Muscle layer of duodenum (tissue), 2 donors: Measurements from ENCODE around the gene TTC24.

ENCODE experiments used
- H3K27ac ChIP-seq: one replicate; pipeline ENCODE4 v1.7.0; 2013; ENCODE audit warnings: mild to moderate bottlenecking, low read length
- H3K27me3 ChIP-seq: one replicate; pipeline ENCODE4 v1.7.0; 2013; ENCODE audit warnings: low read depth, mild to moderate bottlenecking, control low read depth, low read length
- H3K36me3 ChIP-seq, 2 donors: one replicate each; pipeline ENCODE4 v1.7.0; 2013; ENCODE audit warnings: low read length in 2 of 2, control low read depth in 1 of 2, mild to moderate bottlenecking in 1 of 2; ENCODE audit not compliant: insufficient read depth in 2 of 2, control insufficient read depth in 1 of 2
- H3K4me1 ChIP-seq, 2 donors: one replicate each; pipeline ENCODE4 v1.7.0; 2013; ENCODE audit warnings: low read length in 2 of 2, mild to moderate bottlenecking in 2 of 2, control low read depth in 1 of 2, moderate library complexity in 1 of 2; ENCODE audit not compliant: insufficient read depth in 2 of 2, control insufficient read depth in 1 of 2
- H3K4me3 ChIP-seq, 2 donors: one replicate each; pipeline ENCODE4 v1.7.0; 2013; ENCODE audit warnings: low read length in 2 of 2, low read depth in 1 of 2, mild to moderate bottlenecking in 1 of 2
- H3K9me3 ChIP-seq, 2 donors: one replicate each; pipeline ENCODE4 v1.7.0; 2013; ENCODE audit warnings: low read length in 2 of 2, control low read depth in 1 of 2, mild to moderate bottlenecking in 1 of 2; ENCODE audit not compliant: control insufficient read depth in 1 of 2
- donor health status: healthy.

Gene TTC24

DNA sequence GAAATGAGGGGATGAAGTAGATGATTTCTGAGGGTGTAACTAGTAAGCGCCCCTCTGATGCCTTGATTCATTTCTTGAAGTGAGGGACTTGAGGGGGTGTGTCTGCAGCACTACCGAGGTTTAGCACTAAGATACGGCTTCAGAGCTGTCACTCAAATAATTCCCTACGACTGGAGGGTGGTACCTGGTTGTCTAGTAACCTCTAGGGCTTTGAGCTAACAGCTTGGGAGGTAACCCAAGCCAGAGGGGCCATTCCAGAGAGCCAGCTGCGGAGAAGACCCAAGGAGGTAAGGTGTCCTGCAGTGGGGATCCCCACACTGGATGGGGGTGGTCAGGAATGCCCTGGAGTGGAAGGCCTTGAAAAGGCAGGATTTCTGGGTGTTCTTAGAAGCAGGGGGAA is at the start of gene TTC24:
Gene TTC24 (plus strand): TSS at position 252 of the 400 bp plus-strand sequence. CDS start 1,642 bp downstream, outside the sequence.
- no peak within 1 kb of the TSS for H3K27ac ChIP-seq
- H3K4me1 ChIP-seq, result no peaks in the 10 kb centered on the region
- H3K27me3 ChIP-seq, result no peaks in the 10 kb centered on the region
- no peaks in the 10 kb centered on the region for H3K36me3 ChIP-seq
- H3K4me3 ChIP-seq, result no peak within 1 kb of the TSS
- no peaks in the 10 kb centered on the region for H3K9me3 ChIP-seq

DNA sequence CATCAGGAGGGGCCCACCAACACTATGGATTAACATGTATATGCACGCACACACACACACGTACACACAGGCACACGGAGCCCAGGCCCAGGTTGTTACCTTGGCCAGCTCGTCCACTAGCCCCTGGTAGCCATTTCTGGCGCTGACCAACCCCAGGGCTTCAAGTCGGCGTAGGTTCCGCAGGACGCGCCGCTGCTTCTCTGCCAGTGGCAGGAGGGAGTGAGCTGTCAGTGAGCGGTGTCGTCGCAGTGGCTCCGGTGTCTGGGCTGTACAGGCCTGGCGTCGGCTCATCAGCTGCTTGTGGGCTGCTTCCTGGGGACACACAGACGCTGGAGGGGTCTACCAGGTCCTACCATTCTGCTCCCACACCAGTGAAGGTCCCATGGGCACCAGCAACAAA is 49.5 kb upstream of the TTC24 start:
- no peaks in the 10 kb centered on the region for H3K36me3 ChIP-seq
- H3K4me1 ChIP-seq, result peaks cover 0 to 7% of the 10 kb centered on the region in 2 donors
- H3K27ac ChIP-seq, result no peak overlapping the region
- no peak overlapping the region for H3K4me3 ChIP-seq
- H3K9me3 ChIP-seq, result no peaks in the 10 kb centered on the region
- H3K27me3 ChIP-seq, result no peaks in the 10 kb centered on the region

DNA sequence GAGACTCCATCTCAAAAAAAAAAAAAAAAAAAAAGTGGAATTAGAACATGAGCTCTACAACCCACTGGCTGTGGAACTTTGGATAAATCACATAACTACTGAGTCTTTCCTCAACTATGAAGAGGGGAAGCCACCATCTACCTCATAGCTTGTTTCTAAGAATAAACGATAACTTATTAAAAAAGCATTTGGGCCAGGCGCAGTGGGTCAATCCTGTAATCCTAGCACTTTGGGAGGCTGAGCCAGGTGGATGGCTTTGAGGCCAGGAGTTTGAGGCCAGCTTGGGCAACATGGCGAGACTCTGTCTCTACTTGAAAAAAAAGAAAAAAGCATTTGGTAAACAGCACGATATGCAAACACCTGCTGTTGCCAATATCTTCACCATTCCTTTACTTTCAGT is 47.1 kb upstream of the TTC24 start:
- Histone ChIP-seq H3K27ac (no peak overlapping the region), H3K36me3 (no peaks in the 10 kb centered on the region), H3K4me3 (no peak overlapping the region), H3K9me3 (no peaks in the 10 kb centered on the region), H3K27me3 (no peaks in the 10 kb centered on the region), H3K4me1 (no peaks in the 10 kb centered on the region)

DNA sequence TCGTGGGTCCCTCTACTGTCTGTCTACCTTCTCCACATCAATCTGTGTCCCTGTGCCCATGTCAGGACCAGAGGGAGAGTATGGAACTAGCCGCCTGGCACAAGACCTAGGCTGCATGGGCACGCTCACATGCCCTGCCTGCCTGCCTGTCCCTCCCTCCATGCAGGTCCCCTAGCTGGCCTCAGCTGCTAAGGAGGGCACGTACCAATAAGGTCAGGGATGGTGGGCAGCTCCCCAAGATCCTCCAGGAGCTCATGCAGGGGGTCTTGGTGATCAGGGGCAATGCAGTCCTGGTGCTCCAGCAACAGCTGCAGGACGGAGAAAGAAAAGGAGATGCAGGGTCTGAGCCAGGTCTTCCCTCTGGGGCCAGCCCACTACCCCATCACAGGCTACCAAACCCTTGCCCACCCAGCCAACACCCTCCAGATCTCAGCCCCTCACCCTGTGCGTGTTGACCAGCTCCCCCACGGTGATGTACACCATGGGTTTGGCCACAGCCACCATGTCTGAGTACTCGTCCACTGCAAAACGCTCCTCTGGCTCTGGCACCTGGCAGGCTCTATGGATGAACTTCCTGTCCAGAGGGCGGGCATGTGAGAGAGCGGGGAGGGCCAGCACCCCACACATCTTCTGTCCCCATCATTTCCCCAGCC is 45.8 kb upstream of the TTC24 start:
- no peak overlapping the region for H3K27ac ChIP-seq
- no peaks in the 10 kb centered on the region for H3K36me3 ChIP-seq
- no peaks in the 10 kb centered on the region for H3K27me3 ChIP-seq
- no peak overlapping the region for H3K4me3 ChIP-seq
- H3K9me3 ChIP-seq, result no peaks in the 10 kb centered on the region
- no peaks in the 10 kb centered on the region for H3K4me1 ChIP-seq

DNA sequence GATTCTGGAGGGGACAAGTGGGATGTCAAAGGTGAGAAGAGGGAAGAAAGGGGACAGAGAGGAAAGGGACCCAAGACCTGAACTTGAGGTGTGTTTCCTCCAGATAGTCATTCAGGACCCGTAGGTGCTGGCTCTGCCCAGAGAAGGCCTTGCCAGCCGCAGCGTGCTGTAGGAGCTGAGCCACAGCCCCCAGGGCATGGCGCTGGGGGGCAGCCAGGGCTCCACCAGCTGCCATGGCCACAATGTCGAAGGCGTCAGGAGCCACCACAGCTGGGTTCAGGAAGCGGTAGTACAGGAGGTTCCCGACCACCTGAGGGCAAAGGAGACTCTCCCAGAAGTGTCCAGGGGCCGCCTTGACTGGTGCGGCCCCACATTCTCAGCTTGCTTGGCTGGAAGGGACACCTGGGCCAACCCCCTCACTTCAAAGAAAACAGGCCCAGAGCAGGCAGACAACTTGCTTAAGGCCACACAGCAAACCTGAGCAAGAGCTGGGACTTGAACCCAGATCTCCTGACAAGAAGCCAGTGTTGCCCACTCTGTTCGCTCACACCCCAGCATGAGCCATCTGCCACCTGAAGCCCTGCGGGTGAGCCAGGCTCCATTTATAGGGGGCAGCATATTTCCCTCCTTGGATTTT is 45.0 kb upstream of the TTC24 start:
- Histone ChIP-seq H3K4me3 (no peak overlapping the region), H3K27ac (no peak overlapping the region), H3K36me3 (no peaks in the 10 kb centered on the region), H3K27me3 (no peaks in the 10 kb centered on the region), H3K9me3 (no peaks in the 10 kb centered on the region), H3K4me1 (no peaks in the 10 kb centered on the region)

DNA sequence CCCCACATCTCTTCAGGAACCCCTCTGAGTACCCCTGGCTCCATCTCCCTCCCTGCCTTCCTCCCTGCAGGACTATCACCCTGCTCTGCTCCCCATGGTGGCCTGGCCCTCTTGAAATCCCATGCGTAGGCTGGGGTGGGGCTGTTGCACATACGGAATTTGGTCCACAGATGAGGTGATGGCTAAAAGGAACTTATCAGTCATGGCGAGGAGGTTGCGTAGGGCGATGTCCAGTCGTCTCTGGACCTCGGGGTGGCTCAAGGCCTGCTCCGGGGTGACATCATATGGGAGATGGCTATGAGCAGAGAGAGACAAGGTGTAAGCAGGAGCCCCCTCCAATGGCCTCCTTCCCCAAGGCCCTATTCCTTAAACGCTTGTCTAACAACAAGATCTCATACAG is 42.5 kb upstream of the TTC24 start:
- H3K9me3 ChIP-seq, result no peaks in the 10 kb centered on the region
- no peaks in the 10 kb centered on the region for H3K36me3 ChIP-seq
- H3K4me3 ChIP-seq, result no peak overlapping the region
- no peaks in the 10 kb centered on the region for H3K4me1 ChIP-seq
- no peak overlapping the region for H3K27ac ChIP-seq
- no peaks in the 10 kb centered on the region for H3K27me3 ChIP-seq

DNA sequence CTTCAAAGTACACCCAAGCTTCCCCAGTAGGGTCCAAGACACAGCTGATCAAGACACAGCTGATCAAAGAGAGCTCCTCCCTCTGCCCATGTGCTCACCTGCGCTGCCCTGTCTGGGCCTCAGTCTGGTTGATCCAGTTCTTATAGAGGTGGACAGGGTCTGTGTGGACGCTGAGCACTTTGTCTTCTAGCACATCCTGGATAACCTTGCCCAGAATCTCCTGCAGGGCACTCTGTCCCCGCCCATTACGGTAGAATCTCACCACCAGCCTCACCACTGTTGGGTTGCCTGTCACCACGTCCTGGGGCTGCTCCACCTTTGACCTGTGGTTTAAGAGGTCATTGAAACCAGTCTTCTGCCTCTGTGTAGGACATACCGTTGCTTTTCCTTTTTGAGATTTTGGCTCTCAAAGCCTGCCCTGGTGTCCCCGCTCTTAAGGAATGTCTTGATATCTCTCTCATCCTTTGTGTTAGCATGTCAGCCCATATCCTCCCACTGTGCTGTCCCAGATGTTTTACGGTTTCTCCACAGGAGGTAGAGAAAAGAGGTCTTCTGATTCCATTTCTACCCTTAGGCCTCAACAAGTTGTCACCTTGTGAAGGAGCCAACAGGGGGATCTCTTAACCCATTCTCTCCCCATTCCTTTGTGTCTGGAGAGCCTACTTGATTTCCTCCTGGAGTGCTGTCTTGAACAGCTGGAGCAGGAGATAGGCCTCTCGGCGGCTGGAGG is 40.6 kb upstream of the TTC24 start:
- Histone ChIP-seq H3K4me3 (no peak overlapping the region), H3K27me3 (no peaks in the 10 kb centered on the region), H3K4me1 (no peaks in the 10 kb centered on the region), H3K9me3 (no peaks in the 10 kb centered on the region), H3K27ac (no peak overlapping the region), H3K36me3 (no peaks in the 10 kb centered on the region)

DNA sequence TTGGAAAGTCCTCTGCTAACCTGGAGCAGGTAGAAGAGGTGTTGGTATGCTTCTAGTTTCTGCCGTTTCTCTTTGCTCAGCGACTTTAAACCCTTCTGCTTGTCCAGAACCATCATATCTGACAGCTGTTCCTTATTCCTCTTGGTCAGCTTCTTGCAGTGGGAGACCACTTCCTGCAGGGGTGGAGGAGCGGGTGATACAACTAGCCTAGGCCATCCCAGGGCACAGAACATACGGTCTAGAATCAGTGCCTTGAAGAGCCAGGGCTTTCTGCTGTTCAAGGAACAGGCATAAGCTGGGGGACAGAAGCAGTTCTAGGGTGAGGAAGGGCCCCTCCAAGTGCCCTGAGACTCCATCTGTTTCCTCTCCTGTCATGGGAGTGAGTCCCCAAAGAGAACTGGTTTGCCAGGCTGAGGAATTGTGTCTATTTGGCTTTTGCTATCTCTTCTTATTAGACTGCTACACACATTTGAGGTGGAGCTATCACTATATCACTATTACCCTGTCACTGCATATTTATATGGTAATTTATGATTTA is 39.6 kb upstream of the TTC24 start:
- H3K27ac ChIP-seq, result no peak overlapping the region
- H3K27me3 ChIP-seq, result no peaks in the 10 kb centered on the region
- no peaks in the 10 kb centered on the region for H3K9me3 ChIP-seq
- no peaks in the 10 kb centered on the region for H3K4me1 ChIP-seq
- no peaks in the 10 kb centered on the region for H3K36me3 ChIP-seq
- no peak overlapping the region for H3K4me3 ChIP-seq

DNA sequence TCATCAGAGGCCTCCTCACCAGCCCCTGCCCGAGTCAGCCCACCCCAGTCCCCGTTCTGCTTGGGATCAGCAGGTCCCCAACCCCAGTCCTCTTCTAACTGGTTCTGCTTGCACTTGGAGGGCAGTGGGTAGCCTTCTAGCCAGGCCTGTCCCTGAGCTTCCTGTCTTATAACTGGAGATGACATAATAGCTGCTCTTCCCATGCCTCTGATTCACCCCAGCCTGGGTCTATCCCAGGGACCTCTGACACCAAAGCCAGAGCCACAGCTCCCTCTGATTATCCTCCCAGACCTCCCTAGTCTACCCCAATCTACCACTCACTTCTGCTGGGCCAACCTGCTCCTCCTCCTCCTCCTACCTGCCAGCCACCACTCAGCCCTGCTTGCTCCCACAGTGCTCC is 38.6 kb upstream of the TTC24 start:
- no peaks in the 10 kb centered on the region for H3K4me1 ChIP-seq
- H3K27me3 ChIP-seq, result no peaks in the 10 kb centered on the region
- no peak overlapping the region for H3K27ac ChIP-seq
- no peaks in the 10 kb centered on the region for H3K36me3 ChIP-seq
- H3K4me3 ChIP-seq, result no peak overlapping the region
- no peaks in the 10 kb centered on the region for H3K9me3 ChIP-seq

DNA sequence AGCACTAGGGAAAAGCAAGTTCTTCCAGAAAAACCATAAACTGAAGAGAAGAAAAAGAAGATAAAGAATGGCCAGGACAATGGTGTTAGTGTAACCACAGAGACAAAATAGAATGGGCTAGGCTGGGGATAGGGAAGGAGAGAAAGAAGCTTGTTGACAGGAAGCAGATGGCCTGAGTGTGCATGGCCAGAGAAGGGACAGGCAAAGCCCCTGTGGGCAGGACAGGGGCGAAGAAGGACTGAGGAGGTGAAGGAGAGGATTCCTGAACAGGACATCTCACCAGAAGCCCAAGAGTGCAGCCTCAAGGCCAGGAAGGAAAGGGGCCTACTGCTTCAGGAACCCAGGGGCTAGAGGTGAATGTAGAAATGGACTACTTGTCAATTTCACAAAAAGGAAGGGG is 36.5 kb upstream of the TTC24 start:
- Histone ChIP-seq H3K27me3 (no peaks in the 10 kb centered on the region), H3K36me3 (no peaks in the 10 kb centered on the region), H3K4me3 (no peak overlapping the region), H3K27ac (no peak overlapping the region), H3K9me3 (no peaks in the 10 kb centered on the region), H3K4me1 (no peaks in the 10 kb centered on the region)

DNA sequence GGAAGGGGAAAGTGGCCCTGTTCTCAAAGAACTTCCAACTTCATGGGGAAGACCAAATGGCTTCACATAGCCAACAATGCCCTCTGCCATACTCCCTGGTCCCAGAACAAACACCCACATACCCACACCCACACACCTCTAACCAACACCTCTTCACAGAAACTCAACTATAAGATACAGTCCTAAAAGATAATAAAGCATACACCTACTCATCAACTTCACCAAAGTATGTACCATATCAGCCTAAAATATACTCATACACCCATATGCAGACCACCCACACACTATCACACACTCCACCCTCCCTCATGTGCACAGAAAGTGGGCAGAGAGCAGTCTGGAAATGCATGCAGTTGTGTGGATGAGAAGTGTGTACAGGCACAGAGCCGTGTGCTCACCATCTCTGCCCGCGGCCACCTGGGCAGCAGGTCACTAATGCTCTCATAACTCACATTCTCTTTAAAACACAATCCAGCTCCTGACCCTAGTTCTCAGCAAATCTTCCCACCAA is 34.9 kb upstream of the TTC24 start:
- H3K4me1 ChIP-seq, result no peaks in the 10 kb centered on the region
- no peaks in the 10 kb centered on the region for H3K27me3 ChIP-seq
- H3K4me3 ChIP-seq, result no peak overlapping the region
- H3K36me3 ChIP-seq, result no peaks in the 10 kb centered on the region
- no peaks in the 10 kb centered on the region for H3K9me3 ChIP-seq
- H3K27ac ChIP-seq, result no peak overlapping the region
